Ureter (tissue), 1 donor: Measurements from ENCODE around the gene EPHA3. TPM values are rescaled to one million over a fixed set of nuclear protein-coding genes. Genes with fewer than 3 reads are reported as not detected.

Source experiments
- DNase-seq: peaks from one replicate; pipeline ENCODE4 v3.0.0-alpha.2; 2020; ENCODE audit warnings: low spot score
- total RNA-seq: library from RNA; stranded (reverse); gene quantifications from one replicate; pipeline ENCODE4 v1.2.4, GENCODE V29; 2023
- donor health status: DM: yes; HTN: yes; CAD: no.

Gene EPHA3
- total RNA-seq = 11.4 TPM

DNA sequence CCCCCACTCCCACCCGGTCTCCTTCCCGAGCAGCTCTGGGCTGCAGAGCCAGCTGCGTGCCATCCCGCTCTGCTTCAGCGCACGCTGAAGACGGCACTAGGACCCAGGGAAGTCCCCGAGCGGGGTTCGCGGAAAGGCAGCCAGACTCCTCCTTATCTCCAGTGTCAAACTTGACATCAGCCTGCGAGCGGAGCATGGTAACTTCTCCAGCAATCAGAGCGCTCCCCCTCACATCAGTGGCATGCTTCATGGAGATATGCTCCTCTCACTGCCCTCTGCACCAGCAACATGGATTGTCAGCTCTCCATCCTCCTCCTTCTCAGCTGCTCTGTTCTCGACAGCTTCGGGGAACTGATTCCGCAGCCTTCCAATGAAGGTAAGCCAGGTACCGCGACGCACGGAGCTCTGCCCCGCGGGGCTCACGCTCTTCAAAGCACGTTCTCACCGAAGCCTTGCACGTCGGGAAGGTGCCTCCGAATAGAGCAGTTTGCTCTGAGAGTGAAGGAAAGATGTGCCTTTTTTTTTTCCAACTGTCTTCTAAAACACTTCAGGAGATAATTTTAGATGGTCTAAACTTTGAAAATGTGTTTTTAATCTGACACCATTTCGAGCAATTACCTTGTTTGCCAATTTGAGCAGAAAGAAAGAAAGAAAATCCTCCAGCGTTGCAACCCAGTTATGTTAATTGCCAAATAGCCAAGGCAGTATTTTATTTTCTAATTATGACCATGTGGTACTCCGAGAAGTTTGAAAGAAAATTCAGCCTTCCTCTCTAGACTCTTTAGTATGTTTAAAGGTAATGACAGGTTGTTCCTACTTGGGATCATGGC is at the start of gene EPHA3:
Gene EPHA3 (plus strand): TSS at position 161 of the 830 bp plus-strand sequence. CDS start 128 bp downstream, at position 289.
- peak; percentile 67 for DNase-seq

- no peak for DNase-seq
These were observed 49.0 kb upstream of the EPHA3 start for GRCh38 chr3:89058371-89058770.

DNA sequence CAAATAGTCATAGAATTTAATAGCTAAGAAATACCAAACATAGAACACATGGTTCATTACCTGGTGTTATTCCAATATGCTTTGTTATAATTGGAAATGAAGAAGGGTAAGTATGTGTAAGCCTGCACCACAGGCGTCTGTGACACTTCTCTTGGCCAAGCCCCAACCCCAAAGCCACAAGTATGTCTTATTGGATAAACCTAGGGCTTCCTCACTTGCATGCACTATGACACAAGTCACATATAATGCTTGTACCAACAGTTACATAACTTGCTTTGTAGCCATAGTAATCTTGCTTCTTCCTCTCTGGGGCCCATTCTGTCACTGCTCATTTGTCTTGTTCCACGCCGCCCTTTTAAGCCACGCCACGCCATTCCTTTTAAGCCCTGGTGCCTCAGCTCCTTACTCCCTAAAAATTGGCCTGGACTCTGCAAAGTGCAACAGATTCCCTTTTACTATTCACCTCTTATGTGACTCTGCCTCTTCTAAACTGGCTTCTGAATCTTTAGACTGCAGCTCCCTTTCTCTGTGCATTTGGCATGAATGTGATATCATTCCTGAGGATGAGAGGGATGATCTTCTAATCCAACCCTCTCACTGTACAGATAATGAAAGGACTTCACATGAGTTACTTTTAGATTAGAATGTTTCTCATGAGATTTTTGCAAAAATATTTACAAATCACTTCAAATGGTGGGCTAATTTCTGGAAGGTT is 48.1 kb upstream of the EPHA3 start:
- no peak for DNase-seq

GRCh38 chr3:89061259-89061658 is 46.2 kb upstream of the EPHA3 start:
- no peak for DNase-seq

DNA sequence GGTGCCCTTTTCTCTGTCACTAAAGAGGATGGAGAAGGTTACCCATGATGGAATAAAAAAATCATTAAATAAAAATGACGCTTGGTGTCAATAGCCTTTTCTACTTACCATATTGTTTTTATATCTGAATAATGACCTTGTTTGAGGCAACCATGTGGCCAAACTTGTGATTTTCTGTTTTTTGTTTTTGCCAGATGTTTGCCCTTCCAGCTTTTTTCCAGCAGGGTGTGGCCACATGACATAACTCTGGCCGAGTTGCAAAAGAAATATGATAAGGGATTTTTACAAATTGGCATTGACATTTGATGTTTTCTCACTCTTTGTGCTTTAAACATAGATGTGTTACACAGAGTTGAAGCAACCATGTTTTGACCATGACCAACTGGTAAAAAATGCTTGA is 39.7 kb upstream of the EPHA3 start:
- no peak for DNase-seq

DNA sequence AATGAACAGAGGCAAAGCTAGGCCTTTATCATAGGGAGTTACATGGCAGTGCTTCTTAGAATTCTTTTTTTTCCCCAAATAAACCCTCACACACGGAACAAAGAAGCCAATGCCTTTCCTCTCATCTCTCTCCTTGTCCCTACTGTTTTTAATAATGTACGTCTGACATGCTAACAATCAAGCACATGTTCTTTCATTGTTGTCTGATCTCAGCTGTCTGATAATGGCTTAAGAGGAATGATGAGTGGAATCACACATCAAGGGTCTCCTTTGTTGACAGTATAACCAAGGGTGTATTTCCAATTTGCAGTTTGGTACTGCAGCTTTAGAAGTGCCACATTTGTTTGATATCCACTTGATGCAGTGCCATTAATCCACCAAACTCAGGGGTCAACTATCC is 34.8 kb upstream of the EPHA3 start:
- no peak for DNase-seq

DNA sequence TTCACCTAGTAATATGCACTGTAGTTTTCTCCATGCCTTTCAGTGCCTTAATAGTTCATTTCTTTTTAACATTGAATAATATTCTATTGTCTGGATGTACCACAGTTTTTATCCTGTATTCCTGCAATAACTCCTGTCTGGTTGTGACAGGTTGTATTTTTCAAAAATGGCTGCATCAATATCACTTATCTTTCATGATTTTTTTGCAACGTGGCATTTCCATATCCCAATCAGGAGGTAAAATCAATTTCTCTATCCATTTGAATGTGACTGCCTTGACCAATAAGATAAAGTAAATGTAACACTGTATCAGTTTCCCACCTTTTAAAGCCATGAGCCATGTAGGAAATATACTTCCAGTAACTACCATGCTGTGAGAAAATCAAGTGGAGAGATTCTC is 27.5 kb upstream of the EPHA3 start:
- DNase-seq = no peak

GRCh38 chr3:89087851-89088250 is 19.6 kb upstream of the EPHA3 start:
- DNase-seq = no peak

GRCh38 chr3:89098173-89098572 is 9.2 kb upstream of the EPHA3 start:
- no peak for DNase-seq

DNA sequence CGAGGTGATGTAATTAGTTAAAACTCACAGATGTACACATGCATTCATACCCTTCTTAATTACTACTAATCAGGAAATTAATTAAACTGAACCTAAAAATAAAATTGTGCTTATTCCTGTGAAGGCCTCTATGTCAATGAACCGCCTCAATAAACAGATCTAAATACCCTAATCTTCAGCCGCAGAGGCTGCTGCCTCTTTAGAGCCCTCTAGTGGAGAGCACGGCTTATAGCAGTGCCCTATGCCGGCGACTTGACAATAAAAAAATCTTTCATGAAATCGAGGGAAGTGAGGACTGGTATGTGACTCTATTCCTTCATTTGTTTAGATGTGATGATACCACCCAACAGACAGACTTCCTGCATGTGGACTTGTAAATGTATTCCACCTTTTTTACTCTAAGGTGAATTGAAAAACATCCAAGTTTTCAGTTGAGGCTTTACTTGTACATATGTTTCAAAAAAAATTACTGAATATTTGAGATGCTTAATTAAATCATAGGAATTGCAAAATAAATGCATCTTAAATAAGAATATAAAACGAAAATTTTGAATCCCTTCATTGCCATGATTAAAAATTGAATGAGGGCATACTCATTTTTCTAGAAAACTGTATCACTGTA is 8.3 kb upstream of the EPHA3 start:
- DNase-seq = no peak

DNA sequence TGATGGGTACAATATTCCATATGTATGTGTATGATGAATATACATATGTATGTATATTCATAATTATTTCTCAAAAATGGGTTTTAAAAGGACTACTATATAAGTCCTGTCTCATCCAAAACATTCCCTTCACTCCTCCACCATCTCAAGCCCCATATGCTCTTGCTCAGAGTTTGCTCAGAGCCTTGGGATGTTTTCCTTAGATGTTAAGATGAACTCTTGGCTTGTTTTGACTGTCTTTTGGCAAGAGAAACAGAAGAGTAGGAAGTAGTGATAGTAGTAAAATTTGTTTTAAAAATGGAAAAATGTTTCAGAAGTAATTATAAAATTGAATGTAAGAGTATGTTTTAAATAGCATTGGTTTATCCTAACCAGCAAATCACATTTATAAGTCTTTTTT is 6.2 kb upstream of the EPHA3 start:
- no peak for DNase-seq

DNA sequence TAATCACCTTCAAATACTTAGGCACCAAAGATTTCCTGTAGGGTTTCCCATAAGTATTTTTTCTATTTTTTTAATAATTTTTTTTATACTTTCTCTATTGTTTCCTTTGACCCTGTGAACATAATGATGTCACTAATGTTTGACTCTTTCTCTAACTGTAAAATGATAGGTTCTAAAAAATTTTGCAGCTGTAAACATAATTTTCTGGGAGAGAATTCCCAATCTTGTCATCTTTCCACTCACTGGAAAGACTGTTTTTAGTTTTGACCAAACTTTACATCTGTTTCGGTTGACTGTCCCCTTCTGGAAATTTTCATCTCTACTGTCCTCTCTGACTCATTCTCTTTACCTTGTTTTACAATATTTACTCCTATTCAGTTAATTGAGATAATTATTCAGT is 5.5 kb upstream of the EPHA3 start:
- no peak for DNase-seq

DNA sequence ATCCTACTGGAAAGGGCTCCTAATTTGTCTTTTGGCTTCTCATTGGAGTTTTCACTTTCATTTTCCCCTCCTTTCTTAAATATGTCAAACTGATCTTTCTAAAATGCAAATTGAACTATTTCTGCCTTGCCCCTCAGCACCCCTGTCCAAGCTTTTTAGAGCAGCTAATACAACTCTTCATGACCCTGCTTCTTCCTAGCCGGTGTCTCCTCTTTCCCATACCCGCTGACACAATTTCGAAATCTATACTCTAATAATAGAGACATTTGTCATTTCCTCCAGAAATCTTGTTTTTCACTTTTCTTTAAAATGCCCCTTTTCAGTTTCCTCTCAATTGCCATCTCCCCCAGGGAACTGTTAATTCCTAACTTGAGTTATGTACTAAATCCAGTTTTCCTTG is 2.9 kb upstream of the EPHA3 start:
- DNase-seq = no peak

DNA sequence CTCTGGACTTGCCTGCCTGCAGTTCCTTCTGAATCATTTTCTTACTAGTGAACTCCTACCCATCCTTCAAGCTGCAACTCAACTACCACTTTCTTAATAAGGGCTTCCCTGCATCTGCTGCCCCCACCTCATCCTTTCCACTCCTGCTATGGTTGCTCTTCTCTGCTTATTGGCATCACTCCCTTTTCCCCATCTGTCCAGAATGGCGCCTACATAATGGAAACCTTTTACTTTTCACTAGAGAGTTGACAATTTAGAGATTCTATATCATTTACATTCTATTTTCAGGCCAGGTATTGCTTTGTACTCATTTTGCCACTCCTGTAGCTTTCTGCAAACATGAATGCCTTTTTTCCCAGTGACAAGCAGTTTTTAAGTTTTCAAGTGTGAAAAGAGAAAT is 1.9 kb upstream of the EPHA3 start:
- DNase-seq = no peak

DNA sequence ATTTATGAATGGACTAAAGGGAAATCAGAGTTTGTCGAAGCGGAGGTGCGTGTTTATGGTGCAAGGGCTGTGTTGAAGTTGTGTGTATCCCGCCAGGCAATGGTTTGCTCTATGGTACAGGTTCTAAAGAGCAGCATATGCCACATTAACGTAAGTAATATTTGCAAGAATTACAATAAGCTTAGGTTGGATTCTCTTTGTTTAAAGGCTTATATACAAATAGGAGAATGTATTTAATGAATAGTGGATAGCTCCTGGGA is 800 bp downstream of the EPHA3 start:
- no peak for DNase-seq

- no peak for DNase-seq
These were observed 5.9 kb downstream of the EPHA3 start for GRCh38 chr3:89113344-89113743.

DNA sequence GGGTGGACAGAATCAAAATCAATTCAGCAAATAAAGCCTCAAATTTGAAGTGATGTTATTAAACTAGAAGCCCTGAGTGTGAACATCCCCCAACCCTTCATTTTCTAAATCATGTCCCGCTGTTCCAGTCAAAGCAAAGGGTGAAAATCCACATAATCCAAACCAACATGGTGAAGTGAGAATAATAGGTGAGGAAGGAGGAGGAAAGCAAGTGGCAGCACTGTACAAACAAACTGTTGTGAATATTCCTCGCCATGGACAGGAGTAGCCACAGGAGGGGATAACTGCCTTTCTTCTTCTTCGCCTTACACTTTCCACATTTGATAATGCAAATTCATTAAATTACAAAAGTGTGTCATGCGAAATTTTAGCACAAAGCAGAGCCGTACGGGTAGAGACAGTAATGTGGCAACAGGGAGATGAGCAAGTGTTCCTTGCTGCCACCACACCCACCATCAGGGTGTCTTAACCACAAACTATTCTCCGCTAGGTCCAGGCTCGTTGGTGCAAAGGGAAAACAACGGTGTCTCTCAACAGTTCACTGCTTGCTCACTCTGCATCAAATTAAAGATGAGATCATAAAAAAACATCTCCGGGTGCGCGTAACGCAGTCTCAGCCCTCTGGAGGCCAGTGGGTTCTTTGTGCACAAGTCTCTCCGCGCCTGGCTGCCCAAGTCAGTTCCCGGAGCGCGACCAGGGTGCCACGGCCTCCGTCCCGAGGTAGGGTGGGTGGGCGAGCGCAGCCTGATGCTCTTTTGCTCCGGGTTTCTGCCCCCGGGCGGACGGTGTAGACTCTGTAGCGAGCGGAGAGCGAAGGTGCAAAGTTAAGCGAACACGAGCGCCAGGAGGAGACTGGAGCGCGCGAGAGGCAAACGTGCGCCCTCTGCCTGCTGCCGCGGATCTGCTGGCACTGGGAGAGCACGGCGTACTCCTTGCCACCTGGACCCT is 6.7 kb downstream of the EPHA3 start:
- DNase-seq = peak; percentile 53

DNA sequence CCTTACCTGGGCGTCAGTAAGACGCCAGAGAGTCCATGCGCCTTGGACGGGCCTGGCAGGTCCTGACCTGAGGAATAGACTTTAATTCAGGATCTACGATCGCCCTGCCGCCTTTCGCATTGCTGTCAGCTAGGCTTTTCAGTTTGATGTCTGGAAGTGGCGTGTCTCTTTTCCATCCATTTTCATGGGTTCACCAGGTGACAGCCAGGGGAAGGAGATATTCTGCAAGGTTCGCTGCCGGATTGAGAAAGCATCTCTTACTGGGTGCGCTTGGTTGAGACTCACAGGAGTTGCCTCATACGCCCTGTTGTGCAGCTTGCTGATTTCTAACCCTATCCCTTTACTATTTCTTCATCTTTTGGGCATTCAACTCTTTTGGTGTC is 7.4 kb downstream of the EPHA3 start:
- DNase-seq = no peak

DNA sequence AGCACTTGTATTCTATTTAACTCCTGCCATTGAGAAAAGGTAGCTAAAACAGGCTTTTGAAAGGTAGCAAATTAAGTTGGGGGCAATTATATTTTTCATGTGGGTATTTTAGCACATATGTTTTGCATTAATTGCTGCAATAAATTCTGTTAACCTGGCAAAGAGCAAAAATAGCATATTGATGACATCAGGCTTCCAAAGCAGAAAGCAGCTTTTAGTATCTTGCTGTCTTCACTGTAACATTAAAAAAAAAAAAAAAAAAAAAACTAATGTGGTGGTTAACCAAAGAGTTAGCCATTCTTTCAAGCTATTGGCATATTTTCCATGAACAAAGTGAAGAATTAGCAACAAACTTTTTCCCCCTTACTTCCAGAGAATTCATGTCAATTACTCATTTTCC is 9.1 kb downstream of the EPHA3 start:
- DNase-seq = no peak

GRCh38 chr3:89138048-89138447 is 30.6 kb downstream of the EPHA3 start:
- DNase-seq = no peak

DNA sequence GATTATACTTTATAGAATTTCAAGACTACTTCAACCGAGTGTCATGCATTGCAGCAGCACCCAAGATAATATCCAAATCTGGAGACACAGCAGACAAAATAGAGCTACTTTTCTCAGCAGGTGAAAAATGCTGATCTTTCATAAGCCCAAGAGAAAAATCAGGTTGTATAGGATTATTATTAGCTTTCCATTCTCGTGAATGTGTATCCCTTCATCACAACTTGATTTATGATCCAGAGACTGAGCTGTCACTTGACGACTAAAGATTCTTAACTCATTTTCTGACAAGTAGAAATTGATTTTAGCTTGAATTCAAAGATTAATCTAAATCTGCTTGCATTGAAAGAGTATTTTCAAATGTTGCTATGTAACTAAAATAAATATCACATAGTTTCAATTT is 32.4 kb downstream of the EPHA3 start:
- DNase-seq = no peak

DNA sequence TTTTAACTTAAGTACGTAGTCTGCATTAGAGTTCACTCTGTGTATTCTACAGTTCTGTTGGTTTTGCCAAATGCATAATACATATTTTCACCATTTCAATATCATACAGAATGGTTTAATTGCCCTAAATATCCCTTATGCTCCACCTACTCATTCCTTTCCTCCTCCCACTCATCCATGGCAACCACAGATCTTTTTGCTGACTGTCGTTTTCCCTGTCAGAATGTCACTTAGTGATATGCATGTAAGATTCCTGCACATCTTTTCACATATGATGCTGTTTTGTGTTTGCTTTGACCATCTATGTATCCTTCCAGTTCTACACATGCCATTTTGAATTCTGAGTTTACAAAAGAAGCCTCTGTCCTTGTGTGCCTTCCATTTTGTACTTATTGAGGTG is 36.7 kb downstream of the EPHA3 start:
- DNase-seq = no peak
